Central memory CD8-positive, alpha-beta T cell (primary cell): ENCODE data around the gene TTC21B.

Experiments
- ATAC-seq: fragments of 150-1000 bp; cut with Tn5 transposase; replicated peaks from 2 replicates; pipeline ENCODE4 v1.10.0; 2022; ENCODE audit warnings: mild to moderate bottlenecking, moderate FRiP score, moderate number of reproducible peaks; ENCODE audit not compliant: poor library complexity, severe bottlenecking; ENCODE audit errors: extremely low read depth
- DNase-seq, 2 donors: peaks; one replicate each; pipeline ENCODE4 v3.0.0; 2021; ENCODE audit warnings: low spot score in 2 of 2
- H3K27ac Mint-ChIP-seq: one replicate; pipeline ENCODE4 v1.8.0; 2022; ENCODE audit warnings: low read depth, mild to moderate bottlenecking, moderate library complexity, mixed read lengths
- H3K27me3 Mint-ChIP-seq: one replicate; pipeline ENCODE4 v1.8.0; 2022; ENCODE audit warnings: mixed read lengths
- H3K36me3 Mint-ChIP-seq: one replicate; pipeline ENCODE4 v1.8.0; 2022; ENCODE audit warnings: mild to moderate bottlenecking, moderate library complexity, mixed read lengths; ENCODE audit not compliant: insufficient read depth
- H3K4me1 Mint-ChIP-seq: one replicate; pipeline ENCODE4 v1.8.0; 2022; ENCODE audit warnings: mixed read lengths
- H3K4me3 Mint-ChIP-seq: one replicate; pipeline ENCODE4 v1.8.0; 2022; ENCODE audit warnings: mild to moderate bottlenecking, moderate library complexity, mixed read lengths
- H3K9me3 Mint-ChIP-seq: one replicate; pipeline ENCODE4 v1.8.0; 2022; ENCODE audit warnings: mixed read lengths

Gene TTC21B

GRCh38 chr2:165957030-165957675 is 3.6 kb upstream of the TTC21B start:
- no peaks in the 10 kb centered on the region for H3K9me3 Mint-ChIP-seq
- ATAC-seq (no peak), DNase-seq (no peak)
- H3K4me3 Mint-ChIP-seq = no peak overlapping the region
- no peaks in the 10 kb centered on the region for H3K36me3 Mint-ChIP-seq
- H3K27me3 Mint-ChIP-seq = no peaks in the 10 kb centered on the region
- no peak overlapping the region for H3K27ac Mint-ChIP-seq
- peaks cover 16% of the 10 kb centered on the region for H3K4me1 Mint-ChIP-seq

- ATAC-seq (peak; percentile 26), DNase-seq (no peak)
- Mint-ChIP-seq H3K27ac (no peak overlapping the region), H3K4me1 (peaks cover 16% of the 10 kb centered on the region), H3K36me3 (peaks cover 2% of the 10 kb centered on the region), H3K27me3 (no peaks in the 10 kb centered on the region), H3K4me3 (no peak overlapping the region), H3K9me3 (no peaks in the 10 kb centered on the region)
These were observed 296 bp downstream of the TTC21B start for GRCh38 chr2:165953306-165953654.

GRCh38 chr2:165952741-165953211 is 800 bp downstream of the TTC21B start:
- H3K4me3 Mint-ChIP-seq = no peak overlapping the region
- H3K9me3 Mint-ChIP-seq = no peaks in the 10 kb centered on the region
- no peak for DNase-seq

GRCh38 chr2:165952085-165952484 is 1.5 kb downstream of the TTC21B start:
- H3K27ac Mint-ChIP-seq = no peak overlapping the region
- no peak overlapping the region for H3K4me3 Mint-ChIP-seq
- no peak for ATAC-seq

More at GRCh38 chr2:165952741-165953211, 800 bp downstream of the TTC21B start:
- peak; percentile 6 for ATAC-seq
- no peak overlapping the region for H3K27ac Mint-ChIP-seq
- H3K27me3 Mint-ChIP-seq = no peaks in the 10 kb centered on the region
- peaks cover 4% of the 10 kb centered on the region for H3K36me3 Mint-ChIP-seq
- H3K4me1 Mint-ChIP-seq = peaks cover 20% of the 10 kb centered on the region

GRCh38 chr2:165950438-165950837 is 3.1 kb downstream of the TTC21B start:
- ATAC-seq (no peak), DNase-seq (no peak)
- no peaks in the 10 kb centered on the region for H3K27me3 Mint-ChIP-seq
- no peak overlapping the region for H3K27ac Mint-ChIP-seq
- peaks cover 7% of the 10 kb centered on the region for H3K36me3 Mint-ChIP-seq
- H3K9me3 Mint-ChIP-seq = no peaks in the 10 kb centered on the region
- peaks cover 19% of the 10 kb centered on the region for H3K4me1 Mint-ChIP-seq
- no peak overlapping the region for H3K4me3 Mint-ChIP-seq

More at GRCh38 chr2:165952085-165952484, 1.5 kb downstream of the TTC21B start:
- no peaks in the 10 kb centered on the region for H3K9me3 Mint-ChIP-seq
- peaks cover 26% of the 10 kb centered on the region for H3K4me1 Mint-ChIP-seq
- H3K27me3 Mint-ChIP-seq = no peaks in the 10 kb centered on the region
- peaks cover 6% of the 10 kb centered on the region for H3K36me3 Mint-ChIP-seq
- DNase-seq = no peak

GRCh38 chr2:165941827-165942226 is 11.7 kb downstream of the TTC21B start:
- peaks cover 42% of the 10 kb centered on the region for H3K36me3 Mint-ChIP-seq
- H3K4me3 Mint-ChIP-seq = no peak overlapping the region
- no peak overlapping the region for H3K27ac Mint-ChIP-seq
- no peak for DNase-seq
- peaks cover 28% of the 10 kb centered on the region for H3K4me1 Mint-ChIP-seq
- ATAC-seq = no peak
- no peaks in the 10 kb centered on the region for H3K9me3 Mint-ChIP-seq
- no peaks in the 10 kb centered on the region for H3K27me3 Mint-ChIP-seq

GRCh38 chr2:165938237-165938636 is 15.3 kb downstream of the TTC21B start:
- peaks cover 47% of the 10 kb centered on the region for H3K36me3 Mint-ChIP-seq
- no peaks in the 10 kb centered on the region for H3K9me3 Mint-ChIP-seq
- ATAC-seq = no peak
- H3K4me1 Mint-ChIP-seq = peaks cover 29% of the 10 kb centered on the region
- no peak overlapping the region for H3K4me3 Mint-ChIP-seq
- no peaks in the 10 kb centered on the region for H3K27me3 Mint-ChIP-seq
- H3K27ac Mint-ChIP-seq = no peak overlapping the region
- no peak for DNase-seq

- H3K27me3 Mint-ChIP-seq = no peaks in the 10 kb centered on the region
- no peak overlapping the region for H3K4me3 Mint-ChIP-seq
- no peak overlapping the region for H3K27ac Mint-ChIP-seq
- H3K36me3 Mint-ChIP-seq = peaks cover 37% of the 10 kb centered on the region
- H3K4me1 Mint-ChIP-seq = peaks cover 10% of the 10 kb centered on the region
- H3K9me3 Mint-ChIP-seq = no peaks in the 10 kb centered on the region
- no peak for DNase-seq
- ATAC-seq = no peak
These were observed 20.2 kb downstream of the TTC21B start for GRCh38 chr2:165933211-165933910.

- Mint-ChIP-seq H3K4me3 (no peak overlapping the region), H3K27me3 (no peaks in the 10 kb centered on the region), H3K36me3 (peaks cover 23% of the 10 kb centered on the region), H3K9me3 (no peaks in the 10 kb centered on the region), H3K4me1 (no peaks in the 10 kb centered on the region), H3K27ac (no peak overlapping the region)
- no peak for DNase-seq
- ATAC-seq = no peak
These were observed 25.8 kb downstream of the TTC21B start for GRCh38 chr2:165927774-165928173.

GRCh38 chr2:165927353-165927752 is 26.2 kb downstream of the TTC21B start:
- DNase-seq (no peak), ATAC-seq (no peak)
- no peak overlapping the region for H3K27ac Mint-ChIP-seq
- no peaks in the 10 kb centered on the region for H3K4me1 Mint-ChIP-seq
- no peak overlapping the region for H3K4me3 Mint-ChIP-seq
- no peaks in the 10 kb centered on the region for H3K9me3 Mint-ChIP-seq
- H3K27me3 Mint-ChIP-seq = no peaks in the 10 kb centered on the region
- peaks cover 23% of the 10 kb centered on the region for H3K36me3 Mint-ChIP-seq

- ATAC-seq (no peak), DNase-seq (no peak)
- Mint-ChIP-seq H3K9me3 (no peaks in the 10 kb centered on the region), H3K36me3 (peaks cover 21% of the 10 kb centered on the region), H3K4me1 (no peaks in the 10 kb centered on the region), H3K27me3 (no peaks in the 10 kb centered on the region), H3K27ac (no peak overlapping the region), H3K4me3 (no peak overlapping the region)
These were observed 28.6 kb downstream of the TTC21B start for GRCh38 chr2:165924946-165925345.

GRCh38 chr2:165920748-165921147 is 32.8 kb downstream of the TTC21B start:
- no peak for ATAC-seq
- no peak overlapping the region for H3K4me3 Mint-ChIP-seq
- H3K27ac Mint-ChIP-seq = no peak overlapping the region
- no peak for DNase-seq
- no peaks in the 10 kb centered on the region for H3K4me1 Mint-ChIP-seq
- peaks cover 30% of the 10 kb centered on the region for H3K36me3 Mint-ChIP-seq
- no peaks in the 10 kb centered on the region for H3K27me3 Mint-ChIP-seq
- H3K9me3 Mint-ChIP-seq = no peaks in the 10 kb centered on the region

GRCh38 chr2:165913636-165914035 is 39.9 kb downstream of the TTC21B start:
- Mint-ChIP-seq H3K4me1 (no peaks in the 10 kb centered on the region), H3K27me3 (no peaks in the 10 kb centered on the region), H3K4me3 (no peak overlapping the region), H3K9me3 (no peaks in the 10 kb centered on the region), H3K36me3 (peaks cover 34% of the 10 kb centered on the region), H3K27ac (no peak overlapping the region)
- ATAC-seq = no peak
- DNase-seq = no peak
